LNCaP clone FGC (cell line): ENCODE measurements around the gene RASA3.

ENCODE experiments used
- DNase-seq: peaks from one replicate; pipeline ENCODE4 v3.0.0-alpha.2; 2011; ENCODE audit warnings: low read depth
- H3K4me3 ChIP-seq: 2 replicates; pipeline ENCODE4 v1.5.1; 2011; ENCODE audit warnings: mild to moderate bottlenecking, low read depth, low read length, control low read depth
- CTCF ChIP-seq: IDR thresholded peaks from 2 replicates; pipeline ENCODE4 v1.5.1; 2012; ENCODE audit warnings: mild to moderate bottlenecking; ENCODE audit not compliant: control insufficient read depth, insufficient read depth; ENCODE audit errors: extremely low read depth

The RASA3 gene

DNA sequence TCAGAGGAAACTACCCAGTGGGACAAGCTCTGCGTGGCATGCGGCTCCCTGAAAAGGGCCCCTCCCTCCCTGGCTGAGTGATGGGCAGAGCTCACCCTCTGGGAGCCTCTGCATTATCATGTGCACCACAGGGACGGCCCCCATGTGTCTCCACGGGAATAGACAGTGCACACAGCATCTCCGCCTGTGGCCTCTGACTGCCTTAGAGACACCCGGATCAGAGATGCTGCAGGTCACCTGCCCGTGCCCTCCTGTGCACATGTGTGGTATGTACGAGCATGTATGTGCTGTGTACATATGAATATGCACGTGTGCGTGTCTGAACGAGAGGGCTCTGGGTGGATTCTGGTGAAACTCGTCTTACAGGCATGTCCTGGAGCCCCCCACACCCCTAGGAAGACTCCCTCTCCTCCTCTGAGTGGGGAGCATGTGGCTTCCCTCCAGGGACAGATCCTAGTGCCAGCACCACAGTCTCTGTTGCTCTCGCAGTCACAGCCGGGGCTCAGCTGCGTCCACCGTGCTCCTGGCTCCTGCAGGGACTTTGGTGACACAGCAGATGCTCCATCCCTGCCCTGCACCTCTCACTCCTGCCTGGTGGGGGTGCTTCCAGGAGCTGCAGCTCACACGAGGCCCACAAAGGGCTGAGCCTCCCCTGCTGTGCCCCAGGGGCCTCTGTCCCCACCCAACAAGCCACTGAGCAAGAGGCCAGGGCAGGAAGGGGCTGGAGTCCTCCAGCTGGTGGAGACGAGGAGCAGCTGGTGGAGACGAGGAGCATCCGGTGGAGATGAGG is 178.2 kb downstream of the RASA3 start:
- DNase-seq, result no peak
- TF ChIP-seq CTCF, result no peak
- H3K4me3 ChIP-seq, result no peak overlapping the region

- TF ChIP-seq CTCF, result no peak
- DNase-seq, result no peak
- H3K4me3 ChIP-seq, result no peak overlapping the region
These were observed 178.9 kb downstream of the RASA3 start for GRCh38 chr13:113953561-113953960.

GRCh38 chr13:113952983-113953520 is 179.4 kb downstream of the RASA3 start:
- DNase-seq, result no peak
- no peak overlapping the region for H3K4me3 ChIP-seq
- no peak for TF ChIP-seq CTCF

DNA sequence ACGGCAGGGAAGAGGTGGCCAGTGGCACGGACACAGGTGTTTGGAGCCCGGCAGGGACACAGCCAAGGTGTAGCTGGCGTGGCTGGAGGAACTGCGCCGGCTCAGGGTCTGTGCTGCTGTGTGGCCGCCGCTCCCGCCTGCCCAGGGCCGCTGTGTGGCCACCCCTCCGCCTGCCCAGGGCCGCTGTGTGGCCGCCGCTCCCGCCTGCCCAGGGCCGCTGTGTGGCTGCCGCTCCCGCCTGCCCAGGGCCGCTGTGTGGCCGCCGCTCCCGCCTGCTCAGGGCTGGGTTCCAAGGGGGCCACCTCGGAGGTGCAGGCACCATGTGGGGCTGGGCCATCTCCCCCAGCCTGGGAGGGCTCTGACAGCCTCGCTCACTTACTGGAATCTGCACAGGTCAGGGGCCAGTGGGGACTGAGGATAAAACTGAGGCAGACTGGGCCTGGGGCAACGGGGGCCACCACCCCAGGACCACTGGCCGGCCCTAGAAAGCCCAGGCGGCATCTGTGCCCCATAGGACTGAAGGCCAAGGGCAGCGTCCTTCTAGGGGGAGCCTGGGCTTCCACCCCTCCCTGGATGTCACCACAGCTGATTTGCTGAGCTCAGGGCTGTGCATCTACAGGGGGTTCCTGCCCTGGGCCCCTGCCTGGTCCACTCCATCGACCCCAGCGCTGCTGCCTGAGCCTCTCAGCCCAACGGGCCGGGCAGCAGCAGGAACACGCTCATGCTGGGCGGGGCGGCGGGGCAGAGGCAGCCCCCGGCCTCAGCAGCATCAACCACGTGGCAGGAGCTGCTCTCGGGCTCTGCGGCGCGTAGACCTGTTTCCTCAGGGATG is 180.1 kb downstream of the RASA3 start:
- no peak for DNase-seq
- no peak for TF ChIP-seq CTCF
- H3K4me3 ChIP-seq, result no peak overlapping the region

DNA sequence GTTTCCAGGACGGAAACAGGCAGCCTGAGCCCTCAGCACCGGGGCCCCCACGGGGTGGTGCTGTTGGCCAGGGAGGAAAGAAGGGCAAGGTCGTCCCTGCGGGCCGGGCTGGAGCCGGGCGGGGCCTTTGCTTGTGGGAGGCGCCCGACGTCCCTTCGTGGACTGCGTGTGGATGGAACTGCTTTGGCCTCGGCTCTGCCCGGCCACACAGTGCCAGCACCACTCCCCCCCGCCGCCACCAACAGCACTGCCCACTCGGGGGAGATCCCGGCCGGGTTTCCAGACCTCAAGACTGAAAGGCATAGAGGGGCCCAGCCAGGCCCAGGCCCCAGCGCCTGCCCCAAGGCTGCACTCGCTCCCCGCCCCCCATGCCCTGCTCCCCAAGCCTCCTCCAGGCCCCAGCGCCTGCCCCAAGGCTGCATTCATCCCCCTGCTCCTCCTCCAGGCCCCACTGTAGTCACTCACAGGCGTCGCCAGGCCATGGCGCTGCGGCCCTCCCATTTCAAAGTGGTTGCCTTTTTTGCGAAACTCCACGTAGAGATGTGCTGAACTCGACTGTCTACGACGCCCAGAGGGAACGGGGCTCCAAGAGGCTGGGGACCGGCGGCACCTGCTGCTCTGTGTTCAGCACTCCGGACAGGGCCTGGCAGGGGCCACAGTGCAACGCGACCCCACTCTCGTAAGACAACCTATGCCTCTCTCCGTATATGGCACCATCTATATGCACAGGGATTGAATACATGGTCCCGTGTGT is 181.0 kb downstream of the RASA3 start:
- peak; percentile 82 for TF ChIP-seq CTCF
- no peak for DNase-seq
- H3K4me3 ChIP-seq, result no peak overlapping the region

DNA sequence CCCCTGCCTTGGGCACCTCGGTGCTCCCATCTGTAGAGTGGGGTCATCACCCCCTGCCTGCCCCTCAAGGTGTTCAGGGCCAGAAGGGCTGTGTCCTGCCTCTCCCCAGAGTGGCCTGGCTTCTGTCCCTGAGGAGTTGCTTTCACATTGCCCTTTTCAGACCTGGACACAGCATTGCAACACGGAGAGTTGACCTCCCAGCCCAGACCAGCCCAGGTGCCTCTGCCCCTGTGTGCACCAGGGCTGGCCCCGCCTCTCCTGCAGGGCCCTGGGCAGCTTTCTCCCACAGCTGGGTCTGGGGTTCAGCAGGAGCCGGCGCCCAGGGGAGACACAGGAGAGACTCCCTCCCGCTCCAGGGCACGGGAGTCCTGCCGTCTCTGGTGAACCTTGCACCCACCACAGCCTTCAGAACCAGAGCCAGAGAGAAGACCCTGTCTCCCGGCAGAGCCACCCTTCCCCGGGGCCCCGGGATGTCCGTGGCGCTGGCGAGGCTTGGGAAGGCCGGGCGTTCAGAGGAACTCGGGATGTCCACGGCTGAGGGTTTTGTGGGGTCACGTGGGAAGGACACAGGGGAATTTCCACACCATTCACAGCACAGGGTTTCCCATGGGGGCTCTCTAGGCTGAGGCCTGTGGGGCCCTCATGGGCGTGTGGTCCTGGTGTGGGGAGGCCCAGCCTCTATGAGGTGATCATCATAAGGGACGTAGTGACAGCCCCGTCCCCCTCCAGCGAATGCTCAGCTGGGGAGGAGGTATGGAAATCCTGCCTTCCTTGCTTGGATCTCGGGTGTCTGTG is 181.8 kb downstream of the RASA3 start:
- no peak overlapping the region for H3K4me3 ChIP-seq
- no peak for TF ChIP-seq CTCF
- no peak for DNase-seq
